Vagina (tissue), 2 donors: Measurements from ENCODE around the gene TTL. TPM values are rescaled to one million over a fixed set of nuclear protein-coding genes. Genes with fewer than 3 reads are reported as not detected.

Source experiments
- DNase-seq, 2 donors: peaks; one replicate each; pipeline ENCODE4 v3.0.0-alpha.2; 2017; ENCODE audit errors: extremely low spot score in 2 of 2
- H3K27ac ChIP-seq: fragments of 200-600 bp; sonication (generic); one replicate; pipeline ENCODE4 v1.5.1; 2019
- H3K27me3 ChIP-seq: fragments of 200-600 bp; sonication (generic); one replicate; pipeline ENCODE4 v1.5.1; 2019
- H3K36me3 ChIP-seq, 2 donors: fragments of 200-600 bp; sonication (generic); one replicate each; pipeline ENCODE4 v1.5.1; 2017 to 2019
- H3K4me1 ChIP-seq: fragments of 200-600 bp; sonication (generic); one replicate; pipeline ENCODE4 v1.5.1; 2019
- H3K4me3 ChIP-seq, 2 donors: fragments of 200-600 bp; sonication (generic); 1 replicate in 1 of 2; 2 replicates in 1 of 2; pipeline ENCODE4 v1.5.1; 2016 to 2019
- H3K9me3 ChIP-seq: fragments of 200-600 bp; sonication (generic); one replicate; pipeline ENCODE4 v1.5.1; 2019
- POLR2A ChIP-seq, 2 donors: fragments of 450-650 bp; IDR thresholded peaks; one replicate each; pipeline ENCODE4 v1.6.1; 2017; ENCODE audit warnings: antibody characterized with exemption in 2 of 2, mild to moderate bottlenecking in 2 of 2, moderate library complexity in 2 of 2
- POLR2AphosphoS5 ChIP-seq, 2 donors: sonication (generic); formaldehyde crosslinking; IDR thresholded peaks; one replicate each; pipeline ENCODE4 v1.9.0; 2017; ENCODE audit warnings: antibody characterized with exemption in 2 of 2, mild to moderate bottlenecking in 2 of 2, low read depth in 1 of 2; ENCODE audit not compliant: insufficient read depth in 1 of 2
- intact Hi-C: fragments of 100-400 bp; cut with DNase I; formaldehyde crosslinking; loops from one replicate; pipeline ENCODE4 v1.15.1; 2023
- total RNA-seq: library from RNA; depleted of rRNA; stranded (reverse); fragments of >200 nt; gene quantifications from one replicate; pipeline ENCODE4 v1.2.3, GENCODE V29; 2016
- TF ChIP-seq, protein P1 (sequence below), 3 experiments: fragments of 450-650 bp in 2 of 3; fragments of 200-600 bp in 1 of 3; sonication (generic) in 1 of 3; IDR thresholded peaks; one replicate each; pipeline ENCODE4 v1.5.1; 2017 to 2019; ENCODE audit warnings: antibody characterized with exemption in 3 of 3, mild to moderate bottlenecking in 2 of 3, moderate library complexity in 2 of 3

The TTL gene
- total RNA-seq, 1 donor from 2014 or later: 11.0 TPM

DNA sequence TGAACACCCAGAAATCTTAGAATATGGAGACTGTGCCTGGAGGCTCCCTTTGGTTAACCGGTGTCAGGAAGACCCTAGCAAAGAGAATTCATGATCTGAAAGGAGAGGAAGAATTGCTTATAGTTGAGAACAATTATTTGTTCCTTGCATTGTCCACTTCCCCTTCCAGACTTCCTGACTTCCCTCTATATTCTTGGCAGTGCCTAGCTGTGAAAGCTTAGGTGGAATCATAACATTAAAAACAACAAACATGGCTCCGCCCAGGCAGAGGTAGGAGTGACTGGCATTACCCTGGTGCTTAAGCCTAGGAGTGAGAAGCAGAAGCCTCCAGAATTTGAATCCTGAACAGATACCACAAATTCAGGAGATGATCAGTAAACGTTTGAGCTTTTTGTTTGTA lies 1.9 kb downstream of the TTL start:
- no peak overlapping the region for H3K27ac ChIP-seq
- no peaks in the 10 kb centered on the region for H3K9me3 ChIP-seq
- H3K27me3 ChIP-seq: no peaks in the 10 kb centered on the region
- intact Hi-C loops: loop anchor here (10.0 kb wide), 1 partner anchor 101 kb away; the partner anchor contains the start of gene CHCHD5
- H3K4me1 ChIP-seq: peaks cover 18% of the 10 kb centered on the region
- TF ChIP-seq, protein P1, sequence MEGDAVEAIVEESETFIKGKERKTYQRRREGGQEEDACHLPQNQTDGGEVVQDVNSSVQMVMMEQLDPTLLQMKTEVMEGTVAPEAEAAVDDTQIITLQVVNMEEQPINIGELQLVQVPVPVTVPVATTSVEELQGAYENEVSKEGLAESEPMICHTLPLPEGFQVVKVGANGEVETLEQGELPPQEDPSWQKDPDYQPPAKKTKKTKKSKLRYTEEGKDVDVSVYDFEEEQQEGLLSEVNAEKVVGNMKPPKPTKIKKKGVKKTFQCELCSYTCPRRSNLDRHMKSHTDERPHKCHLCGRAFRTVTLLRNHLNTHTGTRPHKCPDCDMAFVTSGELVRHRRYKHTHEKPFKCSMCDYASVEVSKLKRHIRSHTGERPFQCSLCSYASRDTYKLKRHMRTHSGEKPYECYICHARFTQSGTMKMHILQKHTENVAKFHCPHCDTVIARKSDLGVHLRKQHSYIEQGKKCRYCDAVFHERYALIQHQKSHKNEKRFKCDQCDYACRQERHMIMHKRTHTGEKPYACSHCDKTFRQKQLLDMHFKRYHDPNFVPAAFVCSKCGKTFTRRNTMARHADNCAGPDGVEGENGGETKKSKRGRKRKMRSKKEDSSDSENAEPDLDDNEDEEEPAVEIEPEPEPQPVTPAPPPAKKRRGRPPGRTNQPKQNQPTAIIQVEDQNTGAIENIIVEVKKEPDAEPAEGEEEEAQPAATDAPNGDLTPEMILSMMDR (IDR thresholded peaks at IDR 0.05): no peak
- no peak for TF ChIP-seq POLR2AphosphoS5 (IDR thresholded peaks at IDR 0.05; ENCODE audit: insufficient read depth in 1 of 2, low read depth in 1 of 2)
- TF ChIP-seq POLR2A (IDR thresholded peaks at IDR 0.05): no peak
- no peak for DNase-seq
- H3K36me3 ChIP-seq: no peaks in the 10 kb centered on the region
- H3K4me3 ChIP-seq: no peak overlapping the region

DNA sequence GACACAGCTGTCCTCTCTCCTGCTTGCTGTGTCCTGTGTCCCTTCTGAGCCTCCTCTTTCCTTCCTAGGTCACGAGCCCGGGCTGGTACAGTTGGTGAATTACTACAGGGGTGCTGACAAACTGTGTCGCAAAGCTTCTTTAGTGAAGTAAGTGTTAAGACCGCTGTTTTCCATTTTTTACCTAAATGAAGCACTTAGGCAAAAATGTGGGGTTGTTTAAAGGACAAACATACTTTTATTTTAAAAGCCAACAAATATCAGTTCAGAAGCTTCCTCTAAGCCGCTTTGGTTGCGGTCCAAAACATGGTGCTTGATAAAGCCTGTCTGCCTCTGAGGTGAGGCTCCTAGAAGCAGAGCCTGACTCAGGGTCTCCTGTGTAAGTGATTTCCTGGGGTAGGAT lies 3.9 kb downstream of the TTL start:
- H3K4me3 ChIP-seq: no peak overlapping the region
- intact Hi-C loops: loop anchor here (10.0 kb wide), 1 partner anchor 99 kb away; the partner anchor contains the start of gene CHCHD5
- TF ChIP-seq POLR2AphosphoS5 (IDR thresholded peaks at IDR 0.05; ENCODE audit: insufficient read depth in 1 of 2, low read depth in 1 of 2) (no peak), POLR2A (IDR thresholded peaks at IDR 0.05) (no peak)
- TF ChIP-seq, protein P1 (IDR thresholded peaks at IDR 0.05): no peak
- no peak for DNase-seq
- no peaks in the 10 kb centered on the region for H3K36me3 ChIP-seq
- no peaks in the 10 kb centered on the region for H3K9me3 ChIP-seq
- no peak overlapping the region for H3K27ac ChIP-seq
- no peaks in the 10 kb centered on the region for H3K27me3 ChIP-seq
- H3K4me1 ChIP-seq: peaks cover 13% of the 10 kb centered on the region

DNA sequence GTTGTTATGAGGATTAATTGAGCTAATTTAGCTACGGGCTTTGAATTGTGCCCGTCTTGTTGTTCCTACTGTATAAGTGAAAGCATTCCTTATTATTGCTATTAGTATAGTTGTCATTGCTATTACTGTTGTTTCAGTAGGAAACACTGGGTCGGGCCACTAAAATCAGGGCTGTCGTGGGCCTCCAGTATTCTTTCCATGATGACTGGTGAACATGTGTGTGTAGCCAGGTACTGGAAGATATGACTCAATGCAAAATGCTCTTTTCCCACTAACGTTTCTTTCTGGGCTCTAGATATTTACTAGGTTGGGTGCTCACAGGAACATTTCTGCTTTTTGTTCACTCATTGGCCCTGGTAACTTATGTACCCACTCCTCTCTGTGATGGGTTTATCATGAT lies 4.9 kb downstream of the TTL start:
- intact Hi-C loops: loop anchor here (10.0 kb wide), 1 partner anchor 98 kb away; the partner anchor contains the start of gene CHCHD5
- TF ChIP-seq POLR2A (IDR thresholded peaks at IDR 0.05) (no peak), POLR2AphosphoS5 (IDR thresholded peaks at IDR 0.05; ENCODE audit: insufficient read depth in 1 of 2, low read depth in 1 of 2) (no peak)
- TF ChIP-seq, protein P1 (IDR thresholded peaks at IDR 0.05): no peak
- no peak overlapping the region for H3K4me3 ChIP-seq

DNA sequence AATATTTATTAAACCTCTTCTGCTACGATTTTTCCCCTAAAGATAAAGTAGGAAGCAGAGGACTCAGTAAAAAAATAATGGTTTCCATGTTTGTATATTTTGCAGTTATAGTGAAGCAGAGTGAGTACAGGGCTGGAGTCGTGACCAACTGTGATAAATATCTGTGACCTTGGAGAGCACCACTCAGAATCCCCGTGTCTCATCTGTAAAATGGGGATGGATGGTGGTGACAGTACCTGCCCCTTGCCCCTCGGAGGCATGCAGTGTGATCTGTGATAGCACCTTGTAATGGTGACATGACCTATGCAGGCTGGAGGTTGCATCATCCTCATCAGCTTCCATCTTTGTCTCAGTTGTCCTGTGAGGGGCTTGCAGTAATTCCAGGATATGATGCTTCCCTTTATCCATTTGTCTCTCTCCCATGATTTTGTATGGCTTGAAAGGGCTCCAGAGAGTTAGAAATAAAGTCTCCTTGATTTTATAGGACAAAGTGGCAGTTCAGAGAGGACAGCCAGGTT lies 5.5 kb downstream of the TTL start:
- no peaks in the 10 kb centered on the region for H3K27me3 ChIP-seq
- no peak overlapping the region for H3K4me3 ChIP-seq
- intact Hi-C loops: loop anchor here (10.0 kb wide), 1 partner anchor 97 kb away; the partner anchor contains the start of gene CHCHD5
- H3K27ac ChIP-seq: no peak overlapping the region
- TF ChIP-seq POLR2AphosphoS5 (IDR thresholded peaks at IDR 0.05; ENCODE audit: insufficient read depth in 1 of 2, low read depth in 1 of 2) (no peak), POLR2A (IDR thresholded peaks at IDR 0.05) (no peak)
- TF ChIP-seq, protein P1 (IDR thresholded peaks at IDR 0.05): no peak
- no peaks in the 10 kb centered on the region for H3K9me3 ChIP-seq
- peaks cover 13% of the 10 kb centered on the region for H3K4me1 ChIP-seq
- no peak for DNase-seq
- no peaks in the 10 kb centered on the region for H3K36me3 ChIP-seq

More for the DNA sequence above, 4.9 kb downstream of the TTL start:
- H3K27me3 ChIP-seq: no peaks in the 10 kb centered on the region
- peaks cover 13% of the 10 kb centered on the region for H3K4me1 ChIP-seq
- H3K9me3 ChIP-seq: no peaks in the 10 kb centered on the region
- H3K36me3 ChIP-seq: no peaks in the 10 kb centered on the region
- no peak overlapping the region for H3K27ac ChIP-seq
- DNase-seq: no peak

DNA sequence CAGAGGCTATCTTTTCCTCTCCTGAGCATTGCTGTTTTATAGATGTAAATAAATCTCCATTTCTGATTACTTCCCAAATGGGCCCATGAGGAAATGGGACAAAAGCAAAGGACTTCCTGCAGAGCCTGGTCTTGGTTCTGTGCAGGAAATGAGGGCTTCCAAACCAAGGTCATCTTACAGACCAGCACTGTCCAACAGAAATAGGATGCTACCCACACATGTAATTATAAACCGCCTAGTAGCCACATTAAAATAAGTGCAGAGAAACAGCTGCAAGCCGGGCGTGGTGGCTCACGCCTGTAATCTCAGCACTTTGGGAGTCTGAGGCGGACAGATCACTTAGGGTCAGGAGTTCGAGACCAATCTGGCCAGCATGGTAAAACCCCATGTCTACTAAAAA lies 6.2 kb downstream of the TTL start:
- H3K9me3 ChIP-seq: no peaks in the 10 kb centered on the region
- DNase-seq: no peak
- H3K4me3 ChIP-seq: no peak overlapping the region
- peaks cover 8% of the 10 kb centered on the region for H3K4me1 ChIP-seq
- TF ChIP-seq POLR2AphosphoS5 (IDR thresholded peaks at IDR 0.05; ENCODE audit: insufficient read depth in 1 of 2, low read depth in 1 of 2) (no peak), POLR2A (IDR thresholded peaks at IDR 0.05) (no peak)
- TF ChIP-seq, protein P1 (IDR thresholded peaks at IDR 0.05): no peak
- no peaks in the 10 kb centered on the region for H3K27me3 ChIP-seq
- intact Hi-C loops: loop anchor here (10.0 kb wide), 1 partner anchor 97 kb away; the partner anchor contains the start of gene CHCHD5
- H3K27ac ChIP-seq: no peak overlapping the region
- H3K36me3 ChIP-seq: no peaks in the 10 kb centered on the region
